Measurements from ENCODE around the gene SPIN4.
A peak's percentile ranks its signal among the peaks of the same experiment; 100 is the strongest.
"Not testable (repeated sequence)": the region's sequence is repeated elsewhere in the genome, so short reads cannot be mapped to it uniquely, and the experiment has no call there.

Gene SPIN4

DNA sequence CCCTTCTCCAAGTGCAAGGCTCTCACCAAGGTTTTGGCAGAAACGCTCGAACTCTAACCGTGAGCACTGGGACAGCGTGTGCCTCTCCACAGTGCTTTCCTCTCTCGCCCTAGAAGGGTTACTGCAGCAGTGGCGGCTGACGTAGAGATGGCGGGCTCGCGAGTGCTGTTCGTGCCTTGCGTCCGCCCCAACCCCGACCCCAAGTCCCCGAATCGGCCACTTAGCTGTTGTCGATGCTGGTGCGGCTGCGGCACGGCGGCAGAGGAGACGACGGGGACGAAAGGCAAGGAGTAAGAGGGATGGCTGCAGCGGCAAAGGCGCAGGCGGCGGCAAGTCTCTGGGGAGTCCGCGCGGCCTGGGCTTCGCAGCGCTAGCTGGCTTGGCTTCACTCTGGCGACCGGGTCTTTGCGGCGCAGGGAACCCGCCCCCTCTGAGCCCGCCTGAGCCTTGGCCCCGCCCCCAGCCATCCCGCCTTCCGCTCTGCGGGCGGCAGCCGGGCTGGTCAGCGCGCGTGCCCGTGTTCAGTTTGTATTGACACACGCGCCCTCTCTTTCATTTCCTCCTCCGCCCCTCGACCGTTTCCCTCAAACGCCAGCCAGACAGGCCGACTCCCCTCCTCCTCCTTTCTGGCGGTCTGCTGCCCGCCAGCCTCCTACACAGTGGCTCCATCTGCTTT, at the start of gene SPIN4:
SPIN4 (minus strand) TSS at position 392 of the 676 bp plus-strand sequence. CDS start 513 bp downstream, outside the sequence.
- peak; percentile 37 for DNase-seq (ENCODE audit: low read depth)

DNA sequence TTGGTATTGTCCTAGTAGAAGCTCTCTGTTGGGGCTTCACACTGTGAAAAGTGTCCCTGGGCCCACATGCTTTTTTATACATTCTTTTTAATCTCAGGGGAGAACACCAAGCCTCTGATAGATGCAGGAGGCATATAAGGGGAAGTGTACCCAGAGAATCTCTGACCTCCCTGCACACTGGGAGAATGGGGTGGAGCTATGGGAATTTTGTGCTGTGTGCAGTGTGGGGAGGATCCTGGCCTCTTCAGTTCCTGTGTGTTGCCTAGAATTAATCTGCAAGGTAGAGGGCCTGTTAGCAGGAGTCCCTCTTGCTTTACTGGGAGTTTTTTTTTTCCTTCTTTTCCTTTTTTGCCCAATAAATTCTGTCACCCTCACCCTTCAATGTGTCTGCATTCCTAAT, 49.2 kb upstream of the SPIN4 start:
- DNase-seq (ENCODE audit: low read depth): no peak

GRCh38 chrX:63394872-63395271, 43.7 kb upstream of the SPIN4 start:
- no peak for DNase-seq (ENCODE audit: low read depth)

DNA sequence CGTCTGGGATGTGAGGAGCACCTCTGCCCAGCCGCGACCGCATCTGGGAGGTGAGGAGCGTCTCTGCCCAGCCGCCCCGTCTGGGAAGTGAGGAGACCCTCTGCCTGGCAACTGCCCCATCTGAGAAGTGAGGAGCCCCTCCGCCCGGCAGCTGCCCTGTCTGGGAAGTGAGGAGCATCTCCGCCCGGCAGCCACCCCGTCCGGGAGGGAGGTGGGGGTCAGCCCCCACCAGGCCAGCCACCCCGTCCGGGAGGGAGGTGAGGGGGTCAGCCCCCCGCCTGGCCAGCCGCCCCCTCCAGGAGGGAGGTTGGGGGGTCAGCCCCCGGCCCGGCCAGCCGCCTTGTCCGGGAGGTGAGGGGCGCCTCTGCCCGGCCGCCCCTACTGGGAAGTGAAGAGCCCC, 42.0 kb upstream of the SPIN4 start:
- DNase-seq (ENCODE audit: low read depth): not testable (repeated sequence)

- DNase-seq (ENCODE audit: low read depth): no peak
Observed at GRCh38 chrX:63387411-63387810, 36.3 kb upstream of the SPIN4 start.

- DNase-seq (ENCODE audit: low read depth): not testable (repeated sequence)
Observed at GRCh38 chrX:63384263-63384662, 33.1 kb upstream of the SPIN4 start.

DNA sequence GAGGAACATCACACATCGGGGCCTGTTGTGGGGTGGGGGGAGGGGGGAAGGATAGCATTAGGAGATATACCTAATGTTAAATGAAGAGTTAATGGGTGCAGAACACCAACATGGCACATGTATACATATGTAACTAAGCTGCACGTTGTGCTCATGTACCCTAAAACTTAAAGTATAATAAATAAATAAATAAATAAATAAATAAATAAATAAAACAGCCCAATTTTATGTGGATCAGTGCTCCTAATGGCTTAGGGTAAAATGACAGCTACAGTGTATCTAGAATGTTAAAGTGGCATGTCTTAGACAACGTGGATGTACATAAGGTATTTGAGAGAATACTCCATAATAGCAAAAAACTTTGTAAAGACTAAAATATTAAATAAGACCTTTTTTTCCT, 21.9 kb upstream of the SPIN4 start:
- DNase-seq (ENCODE audit: low read depth): not testable (repeated sequence)

DNA sequence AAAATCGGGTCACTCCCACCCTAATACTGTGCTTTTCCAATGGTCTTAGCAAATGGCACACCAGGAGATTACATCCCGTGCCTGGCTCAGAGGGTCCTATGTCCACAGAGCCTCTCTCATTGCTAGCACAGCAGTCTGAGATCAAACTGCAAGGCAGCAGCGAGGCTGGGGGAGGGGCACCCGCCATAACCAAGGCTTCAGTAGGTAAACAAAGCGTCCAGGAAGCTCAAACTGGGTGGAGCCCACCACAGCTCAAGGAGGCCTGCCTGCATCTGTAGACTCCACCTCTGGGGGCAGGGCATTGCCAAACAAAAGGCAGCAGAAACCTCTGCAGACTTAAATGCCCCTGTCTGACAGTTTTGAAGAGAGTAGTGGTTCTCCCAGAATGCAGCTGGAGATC, 16.6 kb upstream of the SPIN4 start:
- DNase-seq (ENCODE audit: low read depth): not testable (repeated sequence)

DNA sequence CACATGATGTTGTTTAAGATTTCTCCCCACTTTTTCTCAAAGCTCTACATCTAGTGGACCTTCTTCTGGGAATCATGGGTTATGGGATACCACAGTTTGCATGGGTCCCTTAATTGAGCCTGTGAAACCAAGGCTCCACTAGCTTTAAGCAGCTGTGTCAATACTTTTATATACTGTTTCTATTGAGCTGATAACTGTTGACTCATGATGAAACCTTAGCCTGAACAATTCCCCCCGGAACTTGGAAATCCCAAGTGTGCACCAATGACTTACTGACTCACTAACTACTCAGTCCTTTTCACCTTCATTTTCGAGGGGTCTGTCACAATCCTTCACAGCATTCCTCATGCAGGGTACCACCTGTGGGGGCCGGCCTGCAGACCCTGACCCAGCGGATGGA, 12.7 kb upstream of the SPIN4 start:
- DNase-seq (ENCODE audit: low read depth): no peak

DNA sequence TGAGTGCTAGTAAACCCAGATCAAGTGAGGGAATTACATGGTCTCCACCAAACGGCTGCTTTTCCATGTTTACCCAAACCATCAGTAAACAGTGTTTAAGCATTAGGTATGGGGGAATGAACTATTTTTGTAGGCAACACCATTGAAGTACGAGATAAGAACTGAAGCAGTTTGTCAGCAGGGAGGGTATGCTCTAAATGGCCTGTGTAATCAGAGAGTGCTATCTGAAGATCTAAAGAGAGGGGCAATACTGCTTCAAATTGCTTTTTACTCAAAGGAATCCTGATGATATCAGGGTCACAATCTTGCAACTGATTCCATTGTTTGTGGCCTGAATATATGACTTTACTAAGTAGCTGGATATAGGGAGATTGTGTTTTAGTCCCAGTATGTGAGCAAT, 10.4 kb upstream of the SPIN4 start:
- DNase-seq (ENCODE audit: low read depth): no peak

DNA sequence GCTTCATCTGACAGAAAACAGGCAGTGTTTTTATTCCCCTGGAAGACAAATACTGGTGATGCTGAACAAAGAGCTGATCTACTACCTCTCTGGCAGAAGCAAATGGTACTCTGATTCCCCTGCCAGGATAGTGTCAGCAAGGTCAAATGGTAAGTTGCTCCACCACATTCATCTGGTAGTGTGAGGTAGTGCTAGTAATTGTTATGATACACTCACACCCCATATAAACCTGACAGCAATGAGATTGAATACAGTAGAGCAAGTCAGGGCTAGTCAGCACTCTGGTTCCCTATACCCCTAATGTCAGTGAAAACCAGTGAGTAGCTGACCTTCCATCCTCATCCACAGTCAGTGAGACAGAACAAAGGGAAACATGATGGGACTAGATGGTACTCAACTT, 3.4 kb upstream of the SPIN4 start:
- DNase-seq (ENCODE audit: low read depth): no peak

- DNase-seq (ENCODE audit: low read depth): no peak
Observed at GRCh38 chrX:63350465-63350877, 661 bp downstream of the SPIN4 start.

GRCh38 chrX:63349307-63349706, 1.8 kb downstream of the SPIN4 start:
- no peak for DNase-seq (ENCODE audit: low read depth)

- no peak for DNase-seq (ENCODE audit: low read depth)
Observed at GRCh38 chrX:63330681-63331080, 20.5 kb downstream of the SPIN4 start.

GRCh38 chrX:63327788-63328187, 23.3 kb downstream of the SPIN4 start:
- no peak for DNase-seq (ENCODE audit: low read depth)

GRCh38 chrX:63299596-63299995, 51.5 kb downstream of the SPIN4 start:
- DNase-seq (ENCODE audit: low read depth): no peak

Measured in stimulated activated CD8-positive, alpha-beta memory T cell treated with anti-CD3 and anti-CD28 coated beads, Interleukin-15, amount 100 ng/mL, for 1 hour (primary cell).